WTC11 (cell line): ENCODE data around the gene NPEPL1. TPM values are rescaled to one million over a fixed set of nuclear protein-coding genes. Genes with fewer than 3 reads are reported as not detected.

Source experiments
- ATAC-seq: fragments of 200-7000 bp; cut with Tn5 transposase; 2 replicates; pipeline ENCODE4 v1.10.0; 2021; ENCODE audit warnings: mild to moderate bottlenecking, moderate library complexity
- CTCF ChIA-PET: fragments of 300-600 bp; sonication (Branson Sonifier 250); formaldehyde crosslinking; loops from one replicate; lab custom pipeline; 2021; ENCODE audit warnings: antibody characterized with exemption; lab: Charles Lee
- POLR2A ChIA-PET: fragments of 350-600 bp; sonication (Branson Sonifier 250); formaldehyde crosslinking; loops from one replicate; lab custom pipeline; 2021; ENCODE audit warnings: antibody characterized with exemption; lab: Charles Lee
- DNase-seq: peaks from one replicate; pipeline ENCODE4 v3.0.0; 2021; ENCODE audit warnings: low spot score
- H3K27ac Mint-ChIP-seq: 2 replicates; pipeline ENCODE4 v1.8.0; 2021; ENCODE audit warnings: mixed read lengths
- H3K27me3 Mint-ChIP-seq: 2 replicates; pipeline ENCODE4 v1.8.0; 2021; ENCODE audit warnings: low read depth, mild to moderate bottlenecking, moderate library complexity, mixed read lengths
- H3K36me3 Mint-ChIP-seq: 2 replicates; pipeline ENCODE4 v1.8.0; 2021; ENCODE audit warnings: mixed read lengths
- H3K4me1 Mint-ChIP-seq: 2 replicates; pipeline ENCODE4 v1.8.0; 2022; ENCODE audit warnings: mixed read lengths
- H3K4me3 Mint-ChIP-seq: 2 replicates; pipeline ENCODE4 v1.8.0; 2021; ENCODE audit warnings: mild to moderate bottlenecking, moderate library complexity, mixed read lengths
- H3K9me3 Mint-ChIP-seq: 2 replicates; pipeline ENCODE4 v1.8.0; 2021; ENCODE audit warnings: mixed read lengths
- CREB1 ChIP-seq: sonication (generic); formaldehyde crosslinking; IDR thresholded peaks from 2 replicates; pipeline ENCODE4 v1.8.0; 2023; ENCODE audit warnings: mild to moderate bottlenecking, missing genetic modification reagents
- CREM ChIP-seq: sonication (generic); formaldehyde crosslinking; IDR thresholded peaks from 2 replicates; pipeline ENCODE4 v1.8.1; 2022; ENCODE audit warnings: mild to moderate bottlenecking, missing genetic modification reagents, moderate library complexity
- HMGXB4 ChIP-seq: sonication (generic); formaldehyde crosslinking; IDR thresholded peaks from 2 replicates; pipeline ENCODE4 v1.8.1; 2023; ENCODE audit warnings: mild to moderate bottlenecking, moderate library complexity, missing genetic modification reagents
- IRF1 ChIP-seq: sonication (generic); formaldehyde crosslinking; IDR thresholded peaks from 2 replicates; pipeline ENCODE4 v1.8.0; 2023; ENCODE audit warnings: missing genetic modification reagents
- RORB ChIP-seq: fragments of 250-450 bp; sonication (Bioruptor Pico); IDR thresholded peaks from 2 replicates; pipeline ENCODE4 v1.9.0; 2021; ENCODE audit warnings: mild to moderate bottlenecking
- SMAD4 ChIP-seq: sonication (generic); formaldehyde crosslinking; IDR thresholded peaks from 2 replicates; pipeline ENCODE4 v1.8.0; 2022; ENCODE audit warnings: mild to moderate bottlenecking, missing genetic modification reagents
- TCF7 ChIP-seq: sonication (generic); formaldehyde crosslinking; IDR thresholded peaks from 2 replicates; pipeline ENCODE4 v1.8.0; 2022; ENCODE audit warnings: mild to moderate bottlenecking, low read depth, missing genetic modification reagents, moderate library complexity
- TEAD4 ChIP-seq: sonication (generic); formaldehyde crosslinking; IDR thresholded peaks from 2 replicates; pipeline ENCODE4 v1.8.0; 2022; ENCODE audit warnings: mild to moderate bottlenecking, missing genetic modification reagents
- ZNF121 ChIP-seq: sonication (generic); formaldehyde crosslinking; IDR thresholded peaks from 2 replicates; pipeline ENCODE4 v1.8.0; 2023; ENCODE audit warnings: missing genetic modification reagents
- ZNF232 ChIP-seq: sonication (generic); formaldehyde crosslinking; IDR thresholded peaks from 2 replicates; pipeline ENCODE4 v1.8.0; 2022; ENCODE audit warnings: mild to moderate bottlenecking, missing genetic modification reagents
- ZNF532 ChIP-seq: fragments of 250-450 bp; sonication (Bioruptor Pico); IDR thresholded peaks from 2 replicates; pipeline ENCODE4 v1.9.0; 2021; ENCODE audit warnings: mild to moderate bottlenecking, borderline replicate concordance
- ZNF671 ChIP-seq: fragments of 250-450 bp; sonication (Bioruptor Pico); IDR thresholded peaks from 2 replicates; pipeline ENCODE4 v1.8.0; 2021; ENCODE audit warnings: mild to moderate bottlenecking
- ZSCAN18 ChIP-seq: fragments of 250-450 bp; sonication (Bioruptor Pico); IDR thresholded peaks from 2 replicates; pipeline ENCODE4 v2.1.2; 2022; ENCODE audit warnings: mild to moderate bottlenecking, moderate library complexity
- total RNA-seq: library from RNA; stranded (reverse); gene quantifications from 3 replicates; pipeline ENCODE4 v1.2.3, GENCODE V29; 2021
- TF ChIP-seq, protein P1 (sequence below): fragments of 250-450 bp; sonication (Bioruptor Pico); IDR thresholded peaks from 2 replicates; pipeline ENCODE4 v1.8.0; 2021; ENCODE audit warnings: mild to moderate bottlenecking
- TF ChIP-seq, protein P2 (sequence below): sonication (generic); formaldehyde crosslinking; IDR thresholded peaks from 2 replicates; pipeline ENCODE4 v1.8.1; 2023; ENCODE audit warnings: mild to moderate bottlenecking, missing genetic modification reagents, moderate library complexity
- TF ChIP-seq, protein P3 (sequence below): sonication (generic); formaldehyde crosslinking; IDR thresholded peaks from 2 replicates; pipeline ENCODE4 v1.8.1; 2023; ENCODE audit warnings: mild to moderate bottlenecking, missing genetic modification reagents
- TF ChIP-seq, protein P4 (sequence below): fragments of 250-450 bp; sonication (Bioruptor Pico); IDR thresholded peaks from 2 replicates; pipeline ENCODE4 v1.9.0; 2021; ENCODE audit warnings: mild to moderate bottlenecking

The NPEPL1 gene
- total RNA-seq, 1 experiment from 2014 or later = 39.9 TPM

DNA sequence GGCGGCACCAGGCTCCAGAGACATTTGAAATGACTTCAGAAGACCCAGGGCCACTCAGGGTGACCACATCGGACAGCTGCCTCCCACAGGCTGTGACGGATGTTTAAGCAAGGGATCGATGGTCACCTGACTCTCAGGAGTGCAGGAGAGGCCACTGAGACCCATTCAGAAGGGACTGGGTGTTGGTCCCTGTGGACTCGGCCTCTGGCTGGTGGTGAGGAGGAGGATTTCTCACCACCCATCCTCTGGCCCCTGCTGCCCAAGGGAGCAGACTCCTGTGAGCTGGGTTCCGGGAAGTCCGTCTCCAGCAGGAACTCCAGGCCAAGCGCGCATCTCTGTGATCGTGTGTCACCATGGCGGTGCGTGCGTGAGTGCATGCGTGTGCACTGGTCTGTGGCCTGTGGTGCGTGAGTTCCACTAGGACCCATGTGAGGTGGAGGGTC lies 25.5 kb downstream of the NPEPL1 start:
- Mint-ChIP-seq H3K4me3 (no peak overlapping the region), H3K4me1 (peaks cover 15% of the 10 kb centered on the region; the same call in 1 of the 2 replicates), H3K27me3 (peaks cover 1% of the 10 kb centered on the region; the same call in 1 of the 2 replicates), H3K9me3 (no peaks in the 10 kb centered on the region), H3K27ac (no peak overlapping the region), H3K36me3 (no peaks in the 10 kb centered on the region)
- peak; percentile 6 for DNase-seq
- CTCF ChIA-PET = interaction anchor here (1.2 kb wide), 2 partner anchors 67 to 98 kb away, joined by 3 to 5 read pairs; partner anchors contain the start of gene STX16
- POLR2A ChIA-PET = no interaction called here
- TF ChIP-seq, protein P1, sequence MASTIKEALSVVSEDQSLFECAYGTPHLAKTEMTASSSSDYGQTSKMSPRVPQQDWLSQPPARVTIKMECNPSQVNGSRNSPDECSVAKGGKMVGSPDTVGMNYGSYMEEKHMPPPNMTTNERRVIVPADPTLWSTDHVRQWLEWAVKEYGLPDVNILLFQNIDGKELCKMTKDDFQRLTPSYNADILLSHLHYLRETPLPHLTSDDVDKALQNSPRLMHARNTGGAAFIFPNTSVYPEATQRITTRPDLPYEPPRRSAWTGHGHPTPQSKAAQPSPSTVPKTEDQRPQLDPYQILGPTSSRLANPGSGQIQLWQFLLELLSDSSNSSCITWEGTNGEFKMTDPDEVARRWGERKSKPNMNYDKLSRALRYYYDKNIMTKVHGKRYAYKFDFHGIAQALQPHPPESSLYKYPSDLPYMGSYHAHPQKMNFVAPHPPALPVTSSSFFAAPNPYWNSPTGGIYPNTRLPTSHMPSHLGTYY (CRISPR knock-in tag) = no peak
- TF ChIP-seq ZNF532 (CRISPR knock-in tag) (no peak), ZNF671 (CRISPR knock-in tag) (no peak), ZSCAN18 (no peak), CREM (CRISPR knock-in tag) (no peak), TEAD4 (CRISPR knock-in tag) (no peak), CREB1 (no peak)
- no peak for ATAC-seq

- no peaks in the 10 kb centered on the region for H3K36me3 Mint-ChIP-seq
- POLR2A ChIA-PET = no interaction called here
- peaks cover 7% of the 10 kb centered on the region; the same call in 1 of the 2 replicates for H3K27me3 Mint-ChIP-seq
- H3K27ac Mint-ChIP-seq = peak overlapping the region; percentile 83; the same call in 1 of the 2 replicates
- TF ChIP-seq, protein P2, sequence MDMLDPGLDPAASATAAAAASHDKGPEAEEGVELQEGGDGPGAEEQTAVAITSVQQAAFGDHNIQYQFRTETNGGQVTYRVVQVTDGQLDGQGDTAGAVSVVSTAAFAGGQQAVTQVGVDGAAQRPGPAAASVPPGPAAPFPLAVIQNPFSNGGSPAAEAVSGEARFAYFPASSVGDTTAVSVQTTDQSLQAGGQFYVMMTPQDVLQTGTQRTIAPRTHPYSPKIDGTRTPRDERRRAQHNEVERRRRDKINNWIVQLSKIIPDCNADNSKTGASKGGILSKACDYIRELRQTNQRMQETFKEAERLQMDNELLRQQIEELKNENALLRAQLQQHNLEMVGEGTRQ (CRISPR knock-in tag) = no peak
- no peak for TF ChIP-seq IRF1 (CRISPR knock-in tag)
- TF ChIP-seq, protein P3, sequence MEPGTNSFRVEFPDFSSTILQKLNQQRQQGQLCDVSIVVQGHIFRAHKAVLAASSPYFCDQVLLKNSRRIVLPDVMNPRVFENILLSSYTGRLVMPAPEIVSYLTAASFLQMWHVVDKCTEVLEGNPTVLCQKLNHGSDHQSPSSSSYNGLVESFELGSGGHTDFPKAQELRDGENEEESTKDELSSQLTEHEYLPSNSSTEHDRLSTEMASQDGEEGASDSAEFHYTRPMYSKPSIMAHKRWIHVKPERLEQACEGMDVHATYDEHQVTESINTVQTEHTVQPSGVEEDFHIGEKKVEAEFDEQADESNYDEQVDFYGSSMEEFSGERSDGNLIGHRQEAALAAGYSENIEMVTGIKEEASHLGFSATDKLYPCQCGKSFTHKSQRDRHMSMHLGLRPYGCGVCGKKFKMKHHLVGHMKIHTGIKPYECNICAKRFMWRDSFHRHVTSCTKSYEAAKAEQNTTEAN (CRISPR knock-in tag) = no peak
- no peak for TF ChIP-seq ZNF232
- no peaks in the 10 kb centered on the region for H3K9me3 Mint-ChIP-seq
- peaks cover 15% of the 10 kb centered on the region; the same call in 1 of the 2 replicates for H3K4me1 Mint-ChIP-seq
- H3K4me3 Mint-ChIP-seq = no peak overlapping the region
- ATAC-seq (no peak), DNase-seq (peak; percentile 3)
- CTCF ChIA-PET = interaction anchor here (1.0 to 1.2 kb wide), 2 partner anchors 22 to 98 kb away, joined by 3 read pairs; no protein-coding TSS in a partner anchor
Observed at GRCh38 chr20:58718729-58719128, 26.1 kb downstream of the NPEPL1 start.

DNA sequence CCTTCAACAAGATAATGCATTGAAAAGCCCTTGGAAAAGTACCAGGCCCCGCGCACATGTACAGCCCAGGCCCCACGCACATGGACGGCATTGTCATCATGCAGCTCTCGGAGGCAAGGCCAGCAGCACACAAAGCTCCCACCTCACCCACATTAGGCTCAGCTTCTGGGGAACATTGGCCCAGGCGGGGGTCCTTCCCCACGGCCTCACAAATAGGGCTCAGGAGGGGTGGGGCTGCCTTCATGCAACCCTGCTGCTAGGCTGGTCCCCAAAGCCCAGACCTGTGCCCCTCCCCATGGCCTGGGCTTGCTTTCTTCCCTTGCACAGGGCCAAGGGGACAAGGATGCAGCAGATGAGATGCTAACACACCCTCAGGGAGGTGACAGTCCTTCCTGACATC lies 26.7 kb downstream of the NPEPL1 start:
- H3K27me3 Mint-ChIP-seq = peaks cover 11% of the 10 kb centered on the region; the same call in 1 of the 2 replicates
- ChIA-PET POLR2A (no interaction called here), CTCF (interaction anchor here (0.8 to 1.2 kb wide), 4 partner anchors 21 to 238 kb away, joined by 3 to 4 read pairs (median 3); partner anchors contain the start of gene STX16)
- peaks cover 2% of the 10 kb centered on the region; the same call in 1 of the 2 replicates for H3K36me3 Mint-ChIP-seq
- peaks cover 3% of the 10 kb centered on the region for H3K9me3 Mint-ChIP-seq
- H3K4me3 Mint-ChIP-seq = no peak overlapping the region
- no peak for ATAC-seq
- DNase-seq = peak; percentile 2
- no peak overlapping the region for H3K27ac Mint-ChIP-seq
- peaks cover 15% of the 10 kb centered on the region; the same call in 1 of the 2 replicates for H3K4me1 Mint-ChIP-seq
- TF ChIP-seq SMAD4 (no peak), HMGXB4 (CRISPR knock-in tag) (no peak), RORB (CRISPR knock-in tag) (no peak), TCF7 (CRISPR knock-in tag) (no peak), TEAD4 (CRISPR knock-in tag) (no peak), ZNF121 (no peak)
- TF ChIP-seq, protein P4, sequence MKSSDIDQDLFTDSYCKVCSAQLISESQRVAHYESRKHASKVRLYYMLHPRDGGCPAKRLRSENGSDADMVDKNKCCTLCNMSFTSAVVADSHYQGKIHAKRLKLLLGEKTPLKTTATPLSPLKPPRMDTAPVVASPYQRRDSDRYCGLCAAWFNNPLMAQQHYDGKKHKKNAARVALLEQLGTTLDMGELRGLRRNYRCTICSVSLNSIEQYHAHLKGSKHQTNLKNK (CRISPR knock-in tag) = no peak
